ENCODE data around the gene ASTN2.
A peak's percentile ranks its signal among the peaks of the same experiment; 100 is the strongest.

Gene ASTN2

DNA sequence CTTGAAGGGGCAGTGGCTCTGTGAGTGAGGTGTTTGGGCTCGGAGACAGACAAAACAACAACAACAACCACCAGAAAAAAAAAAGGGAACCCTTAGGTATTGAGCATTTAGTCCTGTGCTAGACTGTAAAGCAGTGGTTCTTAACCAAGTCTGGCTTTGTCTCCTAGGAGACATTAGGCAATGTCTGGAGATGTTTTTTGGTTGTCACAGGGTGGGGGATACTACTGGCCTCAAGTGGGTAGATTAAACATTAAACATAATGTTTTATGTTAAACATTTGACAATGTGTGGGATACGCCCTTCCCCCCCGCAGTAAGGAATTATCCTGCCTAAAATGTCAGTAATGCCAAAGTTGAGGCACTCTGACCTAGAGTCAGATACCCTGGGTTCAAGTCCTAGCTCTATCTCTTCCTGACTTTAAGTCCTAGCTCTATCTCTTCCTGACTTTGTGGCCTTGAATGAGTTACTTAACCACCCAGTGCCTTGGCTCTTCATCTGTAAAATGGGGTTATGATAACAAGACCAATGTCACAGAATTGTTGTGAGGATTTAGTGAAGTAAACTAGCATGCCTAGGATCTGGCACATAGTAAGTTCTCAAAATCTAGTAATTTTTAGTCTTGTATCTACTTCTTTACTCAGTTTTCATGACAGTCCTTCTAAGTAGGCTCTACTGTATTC, 725.9 kb downstream of the ASTN2 start:
- DNase-seq: no peak

DNA sequence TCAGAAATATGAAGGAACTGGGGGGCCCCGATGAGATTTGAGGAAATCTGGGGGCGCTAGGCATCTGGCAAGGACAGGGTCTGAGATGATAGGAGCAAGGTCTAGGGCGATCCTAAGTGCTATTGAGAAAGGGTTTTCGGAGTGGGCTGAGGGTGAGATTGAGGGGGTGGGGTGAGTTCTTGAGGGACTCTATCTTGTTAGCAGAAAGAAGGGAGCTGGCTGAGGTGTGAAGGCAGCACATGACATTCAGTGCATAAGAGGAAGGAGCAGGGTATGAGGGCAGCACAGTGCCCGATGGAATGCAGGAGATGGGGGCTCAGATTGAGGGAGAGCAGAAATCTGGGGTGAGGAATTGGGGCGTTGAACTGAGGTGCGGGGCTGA, 727.1 kb downstream of the ASTN2 start:
- DNase-seq: no peak

DNA sequence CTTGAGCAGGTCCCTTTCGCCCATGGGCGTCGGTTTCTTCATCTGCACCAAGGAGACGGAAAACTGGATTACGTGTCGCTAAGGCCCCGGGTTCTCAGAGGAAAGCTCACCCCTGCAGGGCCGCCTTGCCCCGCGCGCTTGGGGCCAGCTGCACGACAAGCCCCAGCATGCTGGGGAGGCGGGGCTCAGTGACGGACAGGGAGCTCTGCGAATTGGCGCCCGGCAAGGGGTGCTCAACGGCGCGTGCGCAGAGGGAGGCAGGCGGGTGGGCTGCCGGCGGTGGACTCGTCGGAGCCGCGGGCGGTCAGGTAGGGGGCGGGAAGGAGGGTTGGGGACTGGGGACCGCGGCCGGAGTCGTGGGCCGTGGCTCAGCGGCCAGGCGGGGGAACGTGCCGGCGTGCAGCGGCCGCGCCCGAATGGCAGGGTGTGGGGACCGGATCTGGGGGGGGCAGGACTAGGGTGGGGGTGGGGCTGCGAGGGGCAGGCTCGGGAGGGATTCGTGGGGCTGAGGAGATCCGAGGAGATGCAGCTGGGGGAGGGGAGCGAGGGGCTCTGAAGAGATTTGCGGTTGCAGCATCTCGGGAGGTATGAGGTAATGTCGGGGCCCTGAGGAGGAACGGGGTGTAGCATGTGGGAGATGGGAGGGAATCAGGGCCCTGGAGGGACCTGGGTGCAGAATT, 727.6 kb downstream of the ASTN2 start, which contains the start of gene TRIM32:
Gene TRIM32, plus strand, starts transcription at position 232 of the 680 bp plus-strand sequence. CDS start 10,438 bp downstream, outside the sequence.
- DNase-seq: peak; percentile 72

DNA sequence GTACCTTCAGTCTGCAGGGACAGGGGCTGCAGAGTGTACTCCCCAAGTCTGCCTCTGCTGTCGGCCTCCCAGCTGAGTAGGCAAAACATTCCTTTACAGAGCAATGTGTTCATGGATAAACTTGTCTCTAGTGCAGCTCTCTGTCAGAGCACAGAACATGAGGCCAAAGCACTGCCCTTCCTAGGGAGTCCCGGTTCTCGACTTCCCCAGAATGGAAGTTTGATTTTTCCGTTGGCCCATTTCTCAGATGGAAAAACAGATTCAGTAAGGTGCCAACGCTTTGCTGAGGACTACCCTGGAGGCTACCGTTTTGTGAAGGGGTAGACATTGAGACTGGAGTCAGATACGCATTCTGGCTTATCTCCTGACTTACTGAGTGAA, 728.2 kb downstream of the ASTN2 start:
- DNase-seq: no peak

GRCh38 chr9:116686135-116686534, 728.7 kb downstream of the ASTN2 start:
- no peak for DNase-seq

DNA sequence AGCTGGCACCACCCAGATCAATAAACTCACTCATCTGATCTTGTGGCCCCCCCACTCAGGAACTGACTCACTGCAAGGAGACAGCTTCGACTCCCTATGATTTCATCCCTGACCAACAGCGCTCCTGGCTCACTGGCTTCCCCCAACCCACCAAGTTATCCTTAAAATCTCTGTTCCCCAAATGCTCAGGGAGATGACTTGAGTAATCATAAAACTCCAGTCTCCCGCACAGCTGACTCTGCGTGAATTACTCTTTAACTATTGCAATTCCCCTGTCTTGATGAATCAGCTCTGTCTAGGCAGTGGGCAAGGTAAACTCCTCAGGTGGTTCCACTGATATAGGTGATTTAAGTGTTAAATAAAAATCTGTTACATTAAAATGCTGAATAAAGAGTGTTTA, 729.7 kb downstream of the ASTN2 start:
- DNase-seq: no peak

- no peak for DNase-seq
These were observed 731.3 kb downstream of the ASTN2 start for GRCh38 chr9:116683535-116683934.

DNA sequence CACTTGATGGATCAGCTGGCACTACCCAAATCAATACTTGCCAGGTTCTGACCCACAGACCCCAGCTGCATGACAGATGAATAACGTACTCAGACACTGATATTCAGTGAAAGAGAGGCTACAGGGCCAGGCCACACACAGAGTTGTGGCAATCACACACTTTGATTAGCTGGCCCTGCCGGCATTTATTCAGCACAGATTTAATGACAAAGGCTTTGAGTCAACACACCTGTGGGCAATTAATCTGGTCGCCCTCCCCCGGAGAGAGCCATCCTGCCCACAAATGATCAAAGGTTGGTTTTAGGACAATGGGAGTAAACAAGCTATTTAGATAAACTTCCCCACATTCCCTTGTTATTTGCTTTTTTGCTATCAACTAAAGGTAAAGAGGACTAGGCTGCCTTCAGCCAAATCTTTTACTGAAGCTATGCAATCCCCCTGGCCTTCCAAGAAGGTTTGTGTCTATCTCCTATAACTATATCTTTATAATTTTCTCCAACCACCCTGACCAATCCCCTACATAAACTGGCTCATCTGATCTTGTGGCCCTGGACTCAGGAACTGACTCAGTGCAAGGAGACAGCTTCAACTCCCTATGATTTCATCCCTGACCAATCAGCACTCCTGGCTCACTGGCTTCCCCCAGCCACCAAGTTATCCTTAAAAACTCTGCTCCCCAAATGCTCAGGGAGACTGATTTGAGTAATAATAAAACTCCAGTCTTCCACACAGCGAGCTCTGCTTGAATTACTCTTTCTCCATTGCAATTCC, 740.5 kb downstream of the ASTN2 start:
- no peak for DNase-seq

DNA sequence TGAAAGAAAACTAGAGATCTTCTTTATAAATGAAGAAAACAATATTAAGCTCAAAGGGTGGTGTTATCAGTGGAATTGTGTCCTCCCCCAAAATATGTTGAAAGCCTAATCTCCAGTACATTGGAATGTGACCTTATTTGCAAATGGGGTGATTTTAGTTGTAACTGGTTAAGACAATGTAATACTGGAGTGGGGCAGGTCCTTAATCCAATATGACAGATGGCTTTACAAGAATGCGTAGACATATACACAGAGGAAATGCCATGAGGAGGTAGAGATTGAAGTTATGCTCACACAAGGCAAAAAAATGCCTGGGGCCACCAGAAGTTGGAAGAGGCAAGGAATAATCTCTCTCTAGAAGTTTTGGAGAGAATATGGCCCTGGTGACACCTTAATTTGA, 741.5 kb downstream of the ASTN2 start:
- no peak for DNase-seq

DNA sequence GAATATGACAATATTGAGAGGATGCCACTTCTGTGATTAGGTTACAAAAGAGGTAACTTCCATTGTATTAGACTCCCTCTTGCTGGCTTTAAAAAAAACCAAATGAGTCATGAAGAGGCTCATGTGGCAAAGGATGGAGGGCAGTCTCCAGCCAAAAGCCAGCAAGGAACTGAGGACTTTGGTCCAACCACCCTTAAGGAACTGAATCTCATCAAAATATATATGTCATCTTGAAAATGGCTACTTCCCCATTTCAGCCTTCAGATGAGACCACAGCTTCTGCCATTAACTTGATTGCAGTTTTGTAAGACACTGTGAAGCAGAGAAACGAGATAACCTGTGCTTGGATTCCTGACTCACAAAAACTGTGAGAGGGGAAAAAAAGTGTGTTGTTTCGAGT, 743.3 kb downstream of the ASTN2 start:
- no peak for DNase-seq

GRCh38 chr9:116668970-116669695, 745.7 kb downstream of the ASTN2 start:
- DNase-seq: no peak

DNA sequence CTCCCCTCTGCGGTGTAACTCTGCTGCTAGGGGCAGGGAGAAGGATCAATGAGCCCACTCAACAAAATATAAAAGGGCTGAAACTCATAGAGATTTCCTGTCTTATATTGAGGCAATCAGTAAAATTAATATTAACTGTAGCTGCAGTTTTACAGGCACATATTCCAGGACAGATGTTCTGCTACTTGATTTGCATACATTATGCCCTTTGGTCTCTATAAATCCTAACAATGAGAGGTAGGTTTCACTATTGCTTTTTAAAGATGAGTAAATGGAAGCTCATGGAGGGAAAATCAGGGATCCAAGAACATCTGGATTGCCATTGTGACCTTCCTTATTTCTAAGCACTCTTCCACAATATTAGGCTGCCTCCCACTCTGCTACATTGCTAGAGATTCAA, 751.3 kb downstream of the ASTN2 start:
- no peak for DNase-seq

DNA sequence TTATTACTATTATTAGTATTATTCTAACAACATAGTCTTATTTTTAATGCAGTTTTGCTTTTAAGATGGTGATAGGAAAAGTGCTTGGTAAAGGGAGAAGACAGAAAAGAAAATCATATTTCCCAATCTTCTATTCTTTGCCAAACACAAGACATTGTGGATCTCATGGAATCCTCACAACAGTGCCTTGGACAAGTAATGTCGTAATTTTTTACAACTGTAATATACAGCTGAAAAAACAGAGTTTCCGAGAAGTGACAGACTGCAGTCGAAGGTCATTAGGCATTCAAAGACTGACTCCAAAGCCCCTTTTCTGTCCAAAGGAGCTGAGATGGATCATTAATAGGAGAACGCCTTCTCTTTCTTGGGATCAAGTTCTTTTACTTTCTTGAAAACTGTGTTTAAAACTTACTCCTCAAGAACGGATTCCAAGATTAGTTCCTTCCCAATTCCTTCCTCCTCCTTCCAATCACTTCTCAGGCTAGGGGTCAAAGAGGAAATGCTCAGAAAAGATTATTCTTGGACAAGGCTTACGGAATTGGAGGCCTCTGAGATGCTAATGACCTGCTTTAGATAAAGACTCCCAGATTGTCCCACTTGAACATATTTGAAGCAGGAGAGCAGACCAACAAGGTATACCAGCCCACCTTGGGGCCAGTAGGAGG, 752.1 kb downstream of the ASTN2 start:
- DNase-seq: no peak

- DNase-seq: peak; percentile 53
These were observed 753.6 kb downstream of the ASTN2 start for GRCh38 chr9:116661037-116661954.

DNA sequence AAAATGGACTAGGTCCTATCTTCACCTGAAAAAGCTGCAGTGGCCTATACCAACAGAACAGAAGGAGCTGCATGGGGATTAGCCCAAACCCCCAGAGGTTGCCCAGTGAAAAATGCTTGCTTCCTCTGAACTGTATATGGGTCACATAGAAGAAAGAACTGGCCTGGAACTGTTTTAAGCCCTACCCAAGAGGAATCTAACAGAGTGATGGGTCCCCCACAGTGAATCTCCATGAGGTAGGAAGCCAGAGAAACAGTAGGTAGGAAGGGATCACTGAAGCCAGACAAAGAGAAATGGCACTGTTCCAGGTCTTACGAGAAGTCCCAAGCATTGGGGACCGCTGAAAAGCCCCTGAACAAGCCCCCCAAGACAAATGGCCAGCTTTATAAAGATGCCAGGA, 756.6 kb downstream of the ASTN2 start:
- no peak for DNase-seq

DNA sequence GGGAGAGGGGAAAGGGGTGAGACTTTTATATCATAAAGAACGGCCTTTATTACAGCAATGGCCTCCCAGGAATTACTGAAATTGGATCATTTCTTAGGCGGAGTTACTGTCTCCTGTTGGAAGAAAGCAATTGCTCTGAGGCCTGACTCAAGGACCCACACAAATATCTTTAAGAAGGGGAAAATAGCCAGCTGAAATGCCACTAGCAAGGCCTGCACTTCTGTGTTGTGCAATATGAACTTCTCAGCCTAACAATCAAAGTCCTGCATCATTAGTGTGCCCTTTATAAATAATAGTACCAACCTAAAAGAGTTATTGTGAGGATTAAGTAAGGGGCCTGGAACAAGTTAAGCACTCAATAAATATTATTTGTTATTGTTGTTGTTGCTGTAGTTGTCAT, 757.9 kb downstream of the ASTN2 start:
- no peak for DNase-seq

DNA sequence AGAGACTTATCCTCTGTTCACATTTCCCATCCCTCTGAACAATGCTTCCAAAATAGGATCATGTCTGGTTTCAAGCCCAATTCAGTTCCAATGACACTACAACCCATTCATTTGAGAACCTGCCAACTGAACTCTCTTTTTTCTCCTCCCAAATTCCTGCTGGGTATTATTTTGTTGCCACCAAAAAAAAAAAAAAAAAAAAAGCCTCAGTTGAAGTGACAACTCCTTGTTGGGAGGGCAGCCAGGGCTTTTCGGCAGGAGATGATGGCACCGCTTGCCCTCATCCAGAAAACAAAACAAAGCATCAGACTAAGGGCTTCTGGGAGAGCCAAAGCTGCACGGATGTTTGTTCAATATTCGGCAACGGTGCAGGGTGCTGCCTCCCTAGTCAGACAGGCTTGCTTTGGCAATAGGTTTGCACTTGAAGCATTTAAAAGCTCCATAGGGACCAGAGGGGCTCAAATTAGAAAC, 758.3 kb downstream of the ASTN2 start:
- DNase-seq: no peak

GRCh38 chr9:116654059-116654355, 760.9 kb downstream of the ASTN2 start:
- DNase-seq: no peak

DNA sequence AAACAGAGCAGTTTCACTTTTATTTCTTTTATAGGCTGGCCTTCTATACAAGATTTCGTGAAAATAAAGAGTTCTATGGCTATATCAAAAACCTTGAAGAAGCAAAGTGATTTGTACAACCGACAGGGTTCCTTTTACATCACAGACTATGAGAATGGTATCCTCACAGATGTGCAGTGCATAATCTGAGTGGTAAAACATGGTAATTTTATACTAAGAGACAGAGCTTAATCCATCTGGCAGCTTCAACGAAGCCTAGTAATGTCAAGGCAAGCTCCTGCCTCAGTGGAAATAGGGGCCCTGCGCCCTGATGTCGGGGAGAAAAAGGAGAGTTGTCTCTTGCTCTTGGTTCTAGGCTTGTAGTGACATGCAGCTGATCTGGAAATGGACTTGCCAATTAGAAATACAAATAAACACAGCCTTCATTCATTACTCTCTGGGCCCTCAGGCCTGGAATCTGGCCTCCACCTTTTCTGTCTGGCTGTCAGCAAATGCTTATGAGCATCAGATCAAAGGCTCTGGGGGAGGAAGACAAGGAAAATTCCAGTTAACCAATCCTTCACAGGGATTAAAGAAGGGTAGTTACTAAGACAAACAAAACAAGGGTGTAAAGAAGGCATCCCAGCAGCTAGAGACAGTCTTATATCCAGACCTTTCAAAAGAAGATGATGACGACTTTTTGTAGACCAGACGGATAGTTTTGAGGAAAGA, 761.4 kb downstream of the ASTN2 start:
- DNase-seq: no peak

- no peak for DNase-seq
These were observed 767.4 kb downstream of the ASTN2 start for GRCh38 chr9:116647515-116647809.

All from NCI-H2227 treated with DMSO at 0.1 percent for 48 hours (cell line).